Raji (cell line): Measurements from ENCODE around the gene ALDH1L1.

Experiments used
- POLR2A ChIP-seq: IDR thresholded peaks from 2 replicates; pipeline ENCODE4 v1.6.1; 2011; ENCODE audit warnings: low read depth, low read length, control low read depth; ENCODE audit not compliant: insufficient read depth

The ALDH1L1 gene

DNA sequence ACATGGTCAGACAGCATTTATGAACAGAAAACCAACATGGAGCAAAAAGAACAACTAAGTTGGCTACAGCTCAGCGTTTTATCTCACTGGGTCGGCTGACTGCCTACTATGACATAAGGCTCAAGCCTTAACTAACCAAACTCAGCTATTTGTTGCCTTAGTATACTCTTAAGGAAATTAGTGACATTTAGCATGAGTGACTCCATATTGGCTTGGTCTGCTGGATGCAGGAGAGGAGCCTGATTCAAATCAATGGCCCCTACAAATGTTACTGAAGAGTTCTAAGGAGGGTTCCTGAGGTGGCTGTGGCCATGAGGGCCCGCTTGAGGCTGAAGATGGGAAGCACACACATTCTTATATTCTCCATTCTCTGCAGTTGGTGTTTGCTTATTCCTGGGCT is 20.1 kb upstream of the ALDH1L1 start:
- no peak for TF ChIP-seq POLR2A

DNA sequence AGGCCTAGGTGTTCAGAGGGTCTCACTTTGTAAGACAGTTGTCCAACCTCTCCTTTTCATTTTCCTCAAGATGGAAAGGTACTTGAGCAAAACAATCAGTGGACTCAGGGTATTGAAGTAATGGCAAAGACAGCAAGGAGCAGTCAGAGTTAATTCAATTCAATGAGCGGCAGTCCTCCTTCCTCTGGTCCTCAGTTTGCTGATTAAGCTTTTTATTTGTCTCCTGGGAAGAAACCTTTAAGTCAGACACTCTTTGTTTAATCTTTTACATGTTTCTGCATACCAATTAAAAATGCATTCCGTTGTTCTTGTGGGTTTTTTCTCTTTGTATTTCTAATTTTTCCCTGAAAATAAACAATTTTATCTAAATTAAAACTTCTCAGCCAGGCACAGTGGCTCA is 18.9 kb upstream of the ALDH1L1 start:
- TF ChIP-seq POLR2A = no peak

DNA sequence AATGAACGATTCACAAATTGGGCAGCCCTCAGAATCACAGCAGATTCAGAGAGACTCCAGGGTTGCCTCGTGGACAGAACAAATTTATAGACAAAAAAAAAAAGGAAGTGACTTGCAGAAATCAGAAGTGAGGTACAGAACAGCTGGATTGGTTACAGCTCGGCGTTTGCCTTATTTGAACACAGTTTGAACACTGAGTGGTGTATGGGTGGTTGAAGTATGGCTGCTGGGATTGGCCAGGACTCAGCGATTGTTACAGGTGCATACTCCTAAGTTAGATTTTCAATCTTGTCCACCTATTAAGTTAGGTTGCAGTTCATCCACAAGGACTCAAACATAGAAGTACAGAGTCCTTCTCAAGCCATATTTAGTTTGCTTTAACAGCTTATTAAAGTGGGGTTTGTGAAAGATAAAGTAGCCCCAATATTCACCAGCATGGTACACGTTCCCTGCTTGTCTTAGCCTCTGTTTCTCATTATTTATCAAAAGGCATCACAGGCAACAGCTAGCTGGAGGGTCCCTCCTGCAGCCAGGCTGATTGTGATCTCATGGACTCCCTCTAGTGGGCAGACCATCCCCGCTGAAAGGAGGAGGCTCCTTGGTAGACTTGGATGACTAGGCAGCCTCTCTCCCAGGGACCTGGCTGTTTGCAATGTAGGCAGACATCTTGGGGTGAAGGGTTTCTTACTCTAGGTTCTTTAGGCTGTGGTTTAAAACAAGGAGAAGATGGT is 17.6 kb upstream of the ALDH1L1 start:
- TF ChIP-seq POLR2A = no peak

DNA sequence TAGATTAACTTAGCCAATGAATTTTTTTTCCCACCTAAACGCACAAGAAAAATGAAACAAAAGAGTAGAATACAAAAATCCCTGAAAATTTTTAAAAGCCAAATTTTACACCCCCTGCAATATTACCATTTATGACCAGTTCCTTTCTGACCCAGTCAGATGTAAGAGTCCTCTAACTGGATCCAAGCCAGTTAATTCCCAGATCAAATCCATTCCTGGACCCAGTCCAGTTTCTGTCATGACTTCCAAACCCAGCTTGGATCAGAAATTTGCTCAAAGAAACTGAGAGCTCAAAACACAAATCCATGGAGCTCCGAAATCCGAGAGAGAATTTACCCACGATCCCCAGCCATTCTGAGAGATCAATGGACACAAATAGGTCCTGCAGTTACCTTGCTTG is 17.0 kb upstream of the ALDH1L1 start:
- no peak for TF ChIP-seq POLR2A

DNA sequence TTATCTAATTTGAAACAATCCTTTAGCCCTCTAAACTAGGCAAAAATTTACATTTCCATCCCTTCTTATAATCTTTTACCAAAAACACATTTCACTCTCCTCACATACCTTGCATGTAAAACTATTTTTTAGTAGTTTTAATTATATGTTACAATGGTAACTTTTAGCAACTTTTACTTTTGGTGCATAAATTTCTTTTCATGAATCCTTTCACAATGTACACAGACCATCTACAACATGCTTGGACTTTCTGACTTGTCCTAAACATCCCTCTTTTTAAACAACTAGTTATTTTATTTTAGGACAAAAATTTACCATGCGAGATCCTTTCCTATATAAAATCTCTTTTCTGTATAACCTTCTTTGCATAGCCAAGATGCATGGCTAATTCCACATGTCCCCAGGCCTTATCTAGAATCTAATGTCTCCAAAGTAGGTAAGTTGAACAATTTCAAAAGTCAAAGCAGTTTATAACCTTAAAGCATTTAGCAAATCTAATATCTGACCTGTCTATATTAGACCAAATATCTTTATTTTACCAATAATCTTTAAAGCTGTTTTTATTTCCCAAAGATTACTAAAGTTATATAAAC is 14.4 kb upstream of the ALDH1L1 start:
- no peak for TF ChIP-seq POLR2A

DNA sequence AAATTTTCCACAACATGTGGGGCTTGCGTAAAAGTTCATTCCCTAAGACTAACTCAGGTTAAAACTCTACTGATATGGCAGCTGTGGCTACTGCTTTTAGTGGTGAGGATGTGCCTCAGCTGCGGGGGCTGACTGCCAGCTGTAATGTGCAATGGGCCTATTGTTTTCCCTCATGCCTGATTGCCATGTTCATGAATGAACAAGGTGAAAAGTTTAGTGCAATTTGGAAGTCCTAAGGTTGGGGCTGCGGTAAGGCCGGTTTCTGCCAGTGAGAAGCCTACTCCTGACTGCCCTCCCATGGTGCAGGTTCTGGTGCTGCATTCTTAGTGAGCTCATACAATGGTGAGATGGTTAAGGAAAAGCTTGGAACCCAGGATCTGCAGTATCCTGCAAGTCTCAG is 10.9 kb upstream of the ALDH1L1 start:
- TF ChIP-seq POLR2A = no peak

DNA sequence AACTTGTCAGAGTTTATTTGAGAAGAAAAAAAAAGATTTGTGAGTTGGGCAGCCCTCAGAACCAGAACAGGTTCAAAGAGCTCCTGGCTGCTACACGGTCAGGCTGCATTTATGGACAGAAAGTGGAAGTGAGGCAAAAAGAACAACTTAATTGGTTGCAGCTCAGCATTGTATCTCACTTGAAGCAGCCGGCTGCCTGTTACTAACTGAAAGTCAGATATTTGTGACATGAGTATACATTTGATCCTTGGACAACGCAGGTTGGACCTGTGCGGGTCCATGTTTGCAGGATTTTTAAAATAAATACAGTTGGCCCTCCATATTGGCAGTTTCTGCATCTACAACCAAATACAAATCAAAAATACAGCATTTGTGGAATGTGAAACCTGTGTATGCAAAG is 7.5 kb upstream of the ALDH1L1 start:
- TF ChIP-seq POLR2A = no peak

DNA sequence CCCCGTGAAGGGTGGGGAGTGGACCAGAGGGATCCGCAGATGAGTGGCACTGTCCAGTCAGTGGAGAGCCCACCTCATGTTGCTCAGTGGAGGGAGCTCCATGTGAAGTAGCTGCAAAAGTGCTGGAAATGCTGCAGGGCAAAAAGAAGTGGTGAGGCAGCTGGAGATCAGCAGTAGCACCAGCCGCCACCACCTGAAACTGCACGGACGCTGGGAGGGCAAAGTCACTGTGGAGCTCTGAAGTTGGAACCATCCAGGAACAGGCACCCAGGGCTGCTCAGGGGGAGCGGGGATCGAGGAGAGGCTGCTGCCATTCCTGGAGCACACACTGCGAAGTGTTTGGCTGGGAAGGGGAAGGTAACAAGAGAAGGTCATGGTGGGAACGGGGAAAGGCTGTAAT is 6.4 kb upstream of the ALDH1L1 start:
- no peak for TF ChIP-seq POLR2A

DNA sequence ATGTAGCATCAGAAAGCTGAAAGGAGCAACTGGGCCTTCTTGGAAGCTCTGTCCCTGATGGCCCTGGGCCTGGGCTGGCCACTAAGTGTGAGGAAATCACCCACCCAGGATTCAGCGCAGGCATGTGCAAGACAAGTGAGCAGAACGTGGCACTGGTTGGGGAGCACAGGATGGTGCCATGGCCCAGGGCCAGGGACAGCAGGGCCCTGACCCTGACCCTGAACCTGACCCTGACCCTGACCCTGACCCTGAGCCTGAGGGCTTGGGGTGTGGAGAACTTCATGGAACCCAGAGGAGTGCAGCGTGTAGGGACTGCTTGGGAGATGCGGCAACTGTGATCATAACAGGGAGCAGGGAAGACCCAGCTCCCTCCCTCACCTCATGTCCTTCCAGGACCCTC is 5.9 kb upstream of the ALDH1L1 start:
- no peak for TF ChIP-seq POLR2A

DNA sequence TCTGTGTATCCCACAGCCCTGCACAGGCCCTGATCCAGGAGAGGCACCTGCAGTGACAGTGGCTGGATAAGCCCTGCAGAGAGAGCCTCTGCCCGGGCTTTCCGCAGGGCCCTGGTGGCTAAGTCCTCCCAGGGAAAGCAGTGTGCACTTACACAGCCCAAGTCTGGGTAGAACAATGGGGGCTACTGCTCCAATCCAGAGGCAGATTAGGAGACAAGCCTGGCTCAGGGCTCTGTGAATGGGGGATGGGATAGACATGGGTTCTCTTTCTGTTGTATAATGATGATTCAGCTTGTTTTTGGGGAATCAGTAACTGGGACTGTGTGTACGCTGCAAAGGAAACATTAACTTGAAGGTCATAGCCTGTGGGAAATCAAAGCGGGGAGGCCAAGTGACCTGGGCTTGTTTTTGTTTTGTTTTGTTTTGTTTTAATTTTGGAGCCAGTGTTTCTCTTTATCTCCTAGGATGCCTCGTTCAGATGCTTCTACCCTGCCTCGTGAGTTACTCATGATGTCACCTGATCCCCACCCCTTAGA is 4.1 kb upstream of the ALDH1L1 start:
- TF ChIP-seq POLR2A = no peak

DNA sequence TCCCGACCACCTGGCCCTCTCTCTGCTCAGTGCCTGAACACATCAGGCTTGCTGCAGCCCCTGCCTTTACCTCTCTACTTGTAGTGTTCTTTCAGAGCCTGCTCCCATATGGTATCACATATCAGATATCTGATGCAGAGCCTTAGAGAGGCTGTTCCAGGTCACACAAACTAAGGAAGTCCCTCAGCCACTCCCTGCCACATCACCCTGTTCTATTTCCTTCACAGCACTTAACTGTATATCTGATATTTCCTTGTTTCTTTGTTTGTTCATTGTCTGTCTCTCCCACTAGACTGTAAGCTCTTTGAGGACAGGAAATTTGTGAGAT is 976 bp upstream of the ALDH1L1 start:
- no peak for TF ChIP-seq POLR2A

DNA sequence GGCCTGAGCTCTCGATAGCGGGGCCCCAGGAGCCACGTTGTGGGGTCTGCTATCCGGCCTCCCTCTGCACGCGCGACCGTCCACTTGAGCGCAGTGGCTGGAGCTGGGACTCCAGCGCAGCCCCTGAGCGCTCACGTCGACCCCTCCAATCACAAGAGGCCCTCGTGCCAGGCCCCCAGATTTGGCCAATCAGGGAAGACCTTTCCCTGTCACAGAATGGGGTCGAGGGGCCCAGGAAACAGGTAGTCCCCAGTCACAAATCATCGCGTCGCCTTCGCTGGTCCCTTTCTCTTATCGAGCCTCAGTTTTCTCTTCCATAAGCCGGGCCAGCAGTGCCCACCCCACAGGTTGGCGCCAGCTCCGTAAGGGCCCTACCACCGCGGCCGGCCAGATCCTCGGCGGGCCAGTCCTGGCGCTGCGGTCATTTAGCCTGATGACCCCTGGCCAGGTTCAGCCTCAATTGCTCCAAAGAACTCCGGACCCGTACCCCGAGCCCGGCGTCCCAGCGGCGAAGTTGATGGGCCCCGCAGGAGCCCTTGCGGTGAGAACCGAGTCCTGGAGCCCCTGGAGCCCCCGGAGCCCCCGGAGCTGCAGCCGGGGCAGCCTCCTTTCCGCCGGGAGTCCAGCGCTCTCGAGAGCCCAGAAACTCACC is 435 bp downstream of the ALDH1L1 start:
- no peak for TF ChIP-seq POLR2A

DNA sequence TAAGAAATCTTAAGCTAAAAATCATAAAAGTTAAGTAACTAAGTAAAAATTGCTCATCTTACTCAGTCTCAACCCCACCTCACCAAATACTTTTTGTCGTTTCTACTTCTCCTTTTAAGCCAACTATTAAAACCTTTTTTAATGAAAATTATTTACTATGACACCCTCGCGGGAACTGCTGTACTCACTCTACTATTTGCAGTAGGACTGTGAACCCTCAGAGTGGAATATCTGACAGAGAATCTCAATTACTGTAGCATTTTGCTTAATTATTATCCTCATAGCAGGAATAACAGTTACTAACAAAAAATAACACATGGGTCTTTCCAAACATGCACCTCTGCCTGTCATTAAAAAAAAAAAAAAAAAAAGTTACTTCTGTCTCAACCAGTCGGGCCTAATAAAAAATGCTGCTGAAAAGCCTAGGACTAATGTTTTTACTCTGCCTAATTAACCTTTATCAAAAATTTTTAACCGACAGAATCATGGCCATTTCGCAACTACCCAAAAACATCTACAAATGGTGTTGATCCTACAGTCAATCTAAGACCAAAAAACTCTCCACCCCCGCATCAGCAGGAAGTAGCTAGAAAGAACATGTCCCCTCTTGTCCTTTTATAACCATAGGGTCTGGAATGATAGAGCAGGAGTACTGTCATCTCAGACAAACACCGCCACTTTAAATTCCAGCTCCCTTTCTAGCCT is 10.2 kb downstream of the ALDH1L1 start:
- no peak for TF ChIP-seq POLR2A

DNA sequence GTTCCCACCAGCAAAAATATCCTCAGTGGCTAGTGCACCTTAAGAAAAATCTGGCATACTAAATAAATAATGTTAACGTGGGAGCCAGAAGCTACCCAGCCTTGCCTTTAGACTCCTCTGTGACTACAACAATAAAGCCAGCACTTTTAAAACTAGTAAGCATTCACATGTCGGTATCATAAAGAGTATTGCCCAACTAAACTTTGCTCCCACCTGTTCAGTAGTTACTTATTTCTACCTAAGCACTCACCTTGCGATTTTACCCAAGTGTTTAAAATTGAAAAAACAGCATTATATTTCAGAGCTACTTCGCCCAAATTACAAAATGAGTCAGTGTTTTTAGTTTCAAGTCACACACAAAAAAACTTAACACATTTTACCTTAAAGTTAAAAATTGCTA is 12.8 kb downstream of the ALDH1L1 start:
- no peak for TF ChIP-seq POLR2A

DNA sequence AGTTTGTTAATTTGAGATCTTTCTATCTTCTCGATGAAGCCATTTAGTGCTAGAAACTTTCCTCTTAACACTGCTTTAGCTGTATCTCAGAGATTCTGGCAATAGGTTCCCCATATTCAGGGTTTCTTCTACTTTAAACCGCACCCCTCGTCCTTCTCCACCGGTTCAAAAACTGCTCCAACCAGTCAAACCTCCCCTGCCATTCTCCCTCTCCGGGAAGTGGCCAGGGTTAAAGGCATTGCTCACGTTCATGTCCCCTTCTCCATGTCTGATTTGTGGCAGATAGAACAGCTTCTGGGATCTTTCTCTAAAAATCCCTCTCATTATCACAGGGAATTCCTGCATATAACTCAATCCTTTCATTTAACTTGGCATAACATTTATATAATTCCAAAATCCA is 14.4 kb downstream of the ALDH1L1 start:
- no peak for TF ChIP-seq POLR2A

DNA sequence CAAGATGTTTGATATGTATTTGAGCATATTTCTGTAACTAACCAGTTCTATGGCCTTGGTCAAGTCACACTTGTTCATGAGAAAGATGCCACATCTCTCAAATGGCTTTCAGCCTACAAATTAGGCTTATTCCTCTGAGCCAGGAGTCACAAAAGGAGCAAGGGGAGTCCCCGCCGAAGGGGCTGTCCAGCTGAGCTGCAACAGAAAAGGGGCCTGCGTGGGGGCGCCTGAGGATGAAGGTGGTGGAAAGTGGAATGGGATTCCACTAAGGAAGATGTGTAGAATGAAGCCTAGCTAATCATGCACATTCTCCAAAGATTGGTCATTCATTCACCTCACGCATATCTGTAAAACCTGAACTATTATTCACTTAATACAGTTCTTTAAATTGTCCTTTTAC is 19.1 kb downstream of the ALDH1L1 start:
- TF ChIP-seq POLR2A = no peak
